ENCODE measurements around the gene EIF6.

The EIF6 gene

DNA sequence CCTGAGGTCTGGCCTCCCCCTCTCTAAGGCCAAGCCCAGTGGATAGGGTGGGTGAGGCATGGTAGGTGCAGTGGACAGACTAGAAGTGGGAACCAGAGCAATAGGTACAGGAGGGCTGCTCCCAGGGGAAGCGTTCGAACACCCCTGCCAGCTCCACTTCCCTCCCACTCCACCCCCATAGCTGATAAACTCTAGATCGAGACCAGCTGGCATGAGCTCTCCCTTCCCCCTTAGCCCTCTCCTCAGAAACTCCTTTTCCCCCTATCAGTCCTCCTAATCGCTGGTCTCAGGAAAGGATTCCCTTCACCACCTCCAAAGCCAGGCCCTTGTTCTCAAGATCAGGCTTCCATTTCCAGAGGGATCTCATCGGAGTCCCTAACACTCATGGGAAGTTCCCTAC, 13.7 kb upstream of the EIF6 start:
- TF ChIP-seq, protein P1, sequence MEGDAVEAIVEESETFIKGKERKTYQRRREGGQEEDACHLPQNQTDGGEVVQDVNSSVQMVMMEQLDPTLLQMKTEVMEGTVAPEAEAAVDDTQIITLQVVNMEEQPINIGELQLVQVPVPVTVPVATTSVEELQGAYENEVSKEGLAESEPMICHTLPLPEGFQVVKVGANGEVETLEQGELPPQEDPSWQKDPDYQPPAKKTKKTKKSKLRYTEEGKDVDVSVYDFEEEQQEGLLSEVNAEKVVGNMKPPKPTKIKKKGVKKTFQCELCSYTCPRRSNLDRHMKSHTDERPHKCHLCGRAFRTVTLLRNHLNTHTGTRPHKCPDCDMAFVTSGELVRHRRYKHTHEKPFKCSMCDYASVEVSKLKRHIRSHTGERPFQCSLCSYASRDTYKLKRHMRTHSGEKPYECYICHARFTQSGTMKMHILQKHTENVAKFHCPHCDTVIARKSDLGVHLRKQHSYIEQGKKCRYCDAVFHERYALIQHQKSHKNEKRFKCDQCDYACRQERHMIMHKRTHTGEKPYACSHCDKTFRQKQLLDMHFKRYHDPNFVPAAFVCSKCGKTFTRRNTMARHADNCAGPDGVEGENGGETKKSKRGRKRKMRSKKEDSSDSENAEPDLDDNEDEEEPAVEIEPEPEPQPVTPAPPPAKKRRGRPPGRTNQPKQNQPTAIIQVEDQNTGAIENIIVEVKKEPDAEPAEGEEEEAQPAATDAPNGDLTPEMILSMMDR (conservative IDR thresholded peaks at IDR 0.05; ENCODE audit: low read depth, low read length), result no peak
- H3K4me3 ChIP-seq (ENCODE audit: low read depth, low read length), result no peak overlapping the region
- no peak for DNase-seq (ENCODE audit: low read depth)

DNA sequence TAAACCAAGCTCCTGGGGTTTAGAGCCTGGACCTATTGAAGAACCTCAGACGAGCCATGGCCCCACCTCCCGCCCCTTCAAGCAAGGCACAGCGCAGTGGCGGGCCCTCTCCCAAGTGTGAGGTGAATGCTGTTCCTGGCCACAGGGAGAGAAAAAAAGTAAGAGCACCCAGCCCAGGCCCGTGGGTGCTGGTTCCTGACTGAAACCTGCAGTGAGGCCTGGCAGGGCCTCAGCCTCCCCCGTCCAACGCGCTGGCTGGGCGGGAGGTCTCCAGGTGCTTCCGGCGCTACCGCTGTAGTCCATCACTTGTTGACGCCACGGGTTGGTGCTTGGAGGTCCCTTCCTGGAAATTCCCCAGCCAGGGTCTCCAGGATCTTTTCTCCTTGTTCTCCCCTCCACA, 13.2 kb upstream of the EIF6 start:
- TF ChIP-seq, protein P1 (conservative IDR thresholded peaks at IDR 0.05; ENCODE audit: low read depth, low read length), result no peak
- H3K4me3 ChIP-seq (ENCODE audit: low read depth, low read length), result no peak overlapping the region
- DNase-seq (ENCODE audit: low read depth), result no peak

DNA sequence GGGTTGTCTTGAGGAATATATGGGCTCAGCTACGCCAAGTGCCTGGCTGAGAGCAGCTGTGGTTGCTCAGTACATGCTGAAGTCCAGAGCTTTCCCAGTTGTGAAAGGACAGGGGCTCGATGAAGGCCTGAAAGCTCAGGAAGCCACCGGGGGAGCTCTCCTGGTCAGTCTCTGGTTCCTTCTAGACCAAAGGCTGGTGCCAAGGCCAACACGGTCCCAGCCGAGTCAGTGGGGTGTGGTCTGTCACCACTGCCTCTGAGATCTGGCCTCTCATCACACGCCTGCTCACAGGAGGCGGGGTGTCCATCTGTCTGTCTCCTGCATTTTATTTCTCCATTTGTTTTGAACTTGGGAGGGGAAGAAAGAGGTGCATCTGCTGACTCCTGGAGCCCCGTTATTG, 12.6 kb upstream of the EIF6 start:
- TF ChIP-seq, protein P1 (conservative IDR thresholded peaks at IDR 0.05; ENCODE audit: low read depth, low read length), result peak; percentile 20
- H3K4me3 ChIP-seq (ENCODE audit: low read depth, low read length), result no peak overlapping the region
- DNase-seq (ENCODE audit: low read depth), result no peak

DNA sequence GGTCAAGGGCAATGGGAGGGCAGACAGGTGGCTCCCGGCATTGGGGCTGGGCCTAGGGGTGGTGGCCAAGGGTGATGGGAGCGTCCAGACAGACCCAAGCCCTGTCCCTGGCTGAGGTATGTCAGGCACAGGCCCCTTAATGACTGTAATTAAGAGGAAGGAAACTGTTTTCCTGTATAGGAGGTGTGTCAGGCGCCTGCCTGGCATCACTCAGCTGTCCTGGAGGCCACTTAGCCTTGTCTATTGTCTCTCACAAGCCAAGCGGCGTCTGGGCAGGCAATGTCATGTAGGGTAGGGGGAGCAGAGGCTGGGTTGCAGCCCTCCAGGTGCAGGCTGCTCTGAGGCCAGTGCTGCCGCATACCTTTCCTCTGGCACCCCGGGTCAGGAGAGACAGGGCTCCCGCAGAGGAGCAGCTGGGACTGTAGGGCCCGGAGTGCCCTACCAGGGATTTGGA, 11.6 kb upstream of the EIF6 start:
- DNase-seq (ENCODE audit: low read depth), result no peak
- TF ChIP-seq, protein P1 (conservative IDR thresholded peaks at IDR 0.05; ENCODE audit: low read depth, low read length), result no peak
- H3K4me3 ChIP-seq (ENCODE audit: low read depth, low read length), result no peak overlapping the region

DNA sequence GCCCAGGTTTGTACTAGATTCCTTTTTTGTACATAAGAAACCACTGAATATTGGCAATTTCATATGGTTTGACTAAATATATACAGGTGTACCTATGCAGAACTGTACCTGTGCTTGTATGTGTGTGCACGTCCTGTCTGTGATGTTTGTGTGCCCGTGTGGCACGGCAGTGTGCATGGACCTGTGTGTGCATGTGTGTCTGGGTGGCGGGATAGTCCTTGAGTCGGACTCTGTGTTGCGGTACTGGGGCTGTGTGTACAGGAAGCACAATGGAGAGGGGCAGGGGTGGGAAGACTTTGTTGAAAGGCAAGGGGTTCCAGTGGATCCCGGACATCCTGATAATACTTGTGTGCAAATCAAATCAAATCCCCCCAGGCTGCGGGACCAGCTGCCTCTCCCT, 11.1 kb upstream of the EIF6 start:
- DNase-seq (ENCODE audit: low read depth), result no peak
- TF ChIP-seq, protein P1 (conservative IDR thresholded peaks at IDR 0.05; ENCODE audit: low read depth, low read length), result no peak
- no peak overlapping the region for H3K4me3 ChIP-seq (ENCODE audit: low read depth, low read length)

DNA sequence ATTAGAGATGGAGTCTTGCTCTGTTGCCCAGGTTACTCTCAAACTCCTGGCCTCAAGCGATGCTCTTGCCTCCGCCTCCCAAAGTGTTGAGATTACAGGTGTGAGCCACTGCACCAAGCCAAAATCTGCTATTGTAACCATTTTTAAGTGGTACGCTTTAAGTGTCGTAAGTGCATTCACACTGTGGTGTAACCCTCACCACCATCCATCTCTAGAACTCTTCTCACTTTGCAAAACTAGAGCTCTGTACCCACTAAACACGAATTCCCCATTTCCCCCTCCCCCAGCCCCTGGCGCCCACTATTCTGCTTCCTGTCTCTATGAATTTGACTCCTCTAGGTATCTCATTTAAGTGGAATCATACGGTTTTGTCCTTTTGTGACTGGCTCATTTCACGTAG, 10.5 kb upstream of the EIF6 start:
- TF ChIP-seq, protein P1 (conservative IDR thresholded peaks at IDR 0.05; ENCODE audit: low read depth, low read length), result no peak
- no peak overlapping the region for H3K4me3 ChIP-seq (ENCODE audit: low read depth, low read length)
- DNase-seq (ENCODE audit: low read depth), result no peak

DNA sequence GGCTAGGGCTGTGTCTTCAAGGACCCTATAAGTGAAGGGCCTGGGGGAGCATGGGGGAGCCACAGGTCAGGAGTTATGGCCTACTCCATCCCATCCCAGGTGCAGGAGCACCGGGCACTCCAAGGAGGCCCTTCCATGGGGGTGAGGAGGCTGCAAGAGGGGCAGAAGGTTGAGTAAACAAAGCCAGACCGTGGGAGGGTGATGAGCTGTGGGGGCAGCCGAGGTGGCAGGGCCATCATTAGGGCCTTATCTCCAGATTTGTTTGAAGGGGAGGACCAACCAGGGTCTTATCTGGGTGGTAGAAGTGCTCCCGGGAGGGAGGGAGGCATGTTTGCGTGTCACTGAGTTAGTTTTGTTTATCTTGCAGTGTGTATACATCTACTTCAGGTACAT, 9.7 kb upstream of the EIF6 start:
- DNase-seq (ENCODE audit: low read depth), result no peak
- H3K4me3 ChIP-seq (ENCODE audit: low read depth, low read length), result no peak overlapping the region
- TF ChIP-seq, protein P1 (conservative IDR thresholded peaks at IDR 0.05; ENCODE audit: low read depth, low read length), result no peak
